Kidney epithelial cell (primary cell): ENCODE measurements around the gene RALGAPB. TPM values are rescaled to one million over a fixed set of nuclear protein-coding genes. Genes with fewer than 3 reads are reported as not detected.

ENCODE experiments used
- DNase-seq: peaks from one replicate; pipeline ENCODE4 v3.0.0-alpha.2; 2010; ENCODE audit warnings: low read depth
- H3K27me3 ChIP-seq: 2 replicates; pipeline ENCODE4 v1.6.0; 2011; ENCODE audit warnings: low read length; ENCODE audit not compliant: control insufficient read depth, insufficient read depth
- H3K36me3 ChIP-seq: 2 replicates; pipeline ENCODE4 v1.5.1; 2011; ENCODE audit warnings: low read length; ENCODE audit not compliant: control insufficient read depth, insufficient read depth
- H3K4me3 ChIP-seq: 2 replicates; pipeline ENCODE4 v1.5.1; 2011; ENCODE audit warnings: low read depth, mild to moderate bottlenecking, control low read depth, low read length
- CTCF ChIP-seq: IDR thresholded peaks from 2 replicates; pipeline ENCODE4 v1.5.1; 2011; ENCODE audit warnings: mild to moderate bottlenecking, moderate library complexity, low read length, control low read depth, inconsistent platforms; ENCODE audit not compliant: insufficient read depth, poor library complexity, severe bottlenecking
- total RNA-seq: library from RNA; depleted of rRNA; stranded (reverse); fragments of >200 nt; gene quantifications from 2 replicates; pipeline ENCODE4 v1.2.3, GENCODE V29; 2015

RALGAPB gene
- total RNA-seq, 1 donor from 2014 or later, result 35.1 TPM

DNA sequence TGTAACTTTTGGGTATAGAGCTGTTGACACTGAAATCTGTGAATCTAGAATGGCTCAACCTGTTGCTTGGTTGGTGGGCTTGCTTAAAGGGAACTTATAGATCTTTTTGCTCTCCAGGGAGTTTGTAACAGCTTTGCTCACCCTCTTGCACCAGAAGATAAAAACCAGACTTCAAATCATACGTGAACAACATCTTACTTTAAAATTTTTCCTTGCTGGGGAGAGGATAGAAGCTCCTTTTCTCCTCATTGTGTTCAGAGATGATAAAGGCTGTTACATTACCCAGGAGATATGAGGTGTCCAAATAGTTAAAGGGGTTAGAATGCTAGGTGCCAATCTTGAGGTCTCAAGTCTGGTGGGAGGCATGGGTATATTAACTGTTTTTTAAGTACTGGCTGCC, 46.8 kb downstream of the RALGAPB start:
- no peaks in the 10 kb centered on the region for H3K36me3 ChIP-seq
- no peak for TF ChIP-seq CTCF
- H3K27me3 ChIP-seq, result no peaks in the 10 kb centered on the region
- no peak for DNase-seq
- no peak overlapping the region for H3K4me3 ChIP-seq

DNA sequence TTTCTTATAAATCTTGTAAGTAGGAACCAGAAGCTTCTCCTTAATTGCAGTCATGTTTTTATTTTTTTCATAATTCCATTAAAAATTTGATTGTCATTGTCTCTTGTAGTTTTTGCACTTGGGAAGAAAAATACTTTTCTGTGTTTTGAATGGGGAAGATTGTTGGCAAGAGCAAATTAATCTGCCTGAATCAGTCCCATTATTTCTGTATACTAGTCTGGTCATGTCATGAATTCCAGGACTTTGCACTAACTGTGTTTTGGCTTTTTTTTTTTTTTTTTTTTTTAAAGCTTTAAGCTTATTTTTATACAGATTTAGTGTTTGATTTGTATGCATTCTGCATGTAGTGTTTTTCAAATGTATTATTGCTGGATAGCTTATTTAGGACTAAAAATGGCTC, 47.6 kb downstream of the RALGAPB start:
- no peak for TF ChIP-seq CTCF
- Histone ChIP-seq H3K36me3 (no peaks in the 10 kb centered on the region), H3K4me3 (no peak overlapping the region), H3K27me3 (no peaks in the 10 kb centered on the region)
- DNase-seq, result no peak

GRCh38 chr20:38523697-38524096, 51.1 kb downstream of the RALGAPB start:
- H3K27me3 ChIP-seq, result no peaks in the 10 kb centered on the region
- TF ChIP-seq CTCF, result no peak
- peaks cover 1% of the 10 kb centered on the region for H3K36me3 ChIP-seq
- H3K4me3 ChIP-seq, result no peak overlapping the region
- no peak for DNase-seq

GRCh38 chr20:38528167-38528566, 55.5 kb downstream of the RALGAPB start:
- no peak for TF ChIP-seq CTCF
- DNase-seq, result no peak
- Histone ChIP-seq H3K4me3 (no peak overlapping the region), H3K27me3 (no peaks in the 10 kb centered on the region), H3K36me3 (peaks cover 1% of the 10 kb centered on the region)

- H3K36me3 ChIP-seq, result peaks cover 1% of the 10 kb centered on the region
- no peak for TF ChIP-seq CTCF
- H3K4me3 ChIP-seq, result no peak overlapping the region
- no peaks in the 10 kb centered on the region for H3K27me3 ChIP-seq
- DNase-seq, result no peak
Measured at GRCh38 chr20:38531021-38531420, 58.4 kb downstream of the RALGAPB start.

- Histone ChIP-seq H3K4me3 (no peak overlapping the region), H3K27me3 (no peaks in the 10 kb centered on the region), H3K36me3 (no peaks in the 10 kb centered on the region)
- no peak for TF ChIP-seq CTCF
- no peak for DNase-seq
Measured at GRCh38 chr20:38534756-38535155, 62.1 kb downstream of the RALGAPB start.
